IMR-90 (cell line): ENCODE measurements around the gene WDFY1. TPM values are rescaled to one million over a fixed set of nuclear protein-coding genes. Genes with fewer than 3 reads are reported as not detected.

Experiments
- ATAC-seq: fragments of 200-7000 bp; cut with Tn5 transposase; 2 replicates; pipeline ENCODE4 v1.9.1; 2020; ENCODE audit warnings: low read depth, mild to moderate bottlenecking, moderate library complexity
- BruUV-seq: library from RNA; stranded (reverse); fragments of 400-500 nt; replicated peaks from 2 replicates; lab custom pipeline; 2021; lab: Mats Ljungman, UMichigan
- CTCF ChIA-PET: fragments of 300-600 bp; formaldehyde crosslinking; extraction: SDS; loops from one replicate; lab custom pipeline; 2021; ENCODE audit warnings: antibody characterized with exemption; lab: Yijun Ruan, JAX
- POLR2A ChIA-PET: fragments of 300-600 bp; sonication (Branson Sonifier 250); formaldehyde crosslinking; loops from one replicate; lab custom pipeline; 2022; ENCODE audit warnings: antibody characterized with exemption; ENCODE audit not compliant: unreplicated experiment; lab: Charles Lee
- DNase-seq: peaks from one replicate; pipeline ENCODE4 v3.0.0; 2013
- H2AFZ ChIP-seq: replicated peaks from 2 replicates; pipeline ENCODE3; 2013; ENCODE audit warnings: low read length, mild to moderate bottlenecking; ENCODE audit not compliant: poor library complexity
- H2AK5ac ChIP-seq: 2 replicates; pipeline ENCODE4 v1.6.1; 2013; ENCODE audit warnings: low read depth, low read length, inconsistent platforms
- H2AK9ac ChIP-seq: replicated peaks from 2 replicates; pipeline ENCODE3; 2013; ENCODE audit warnings: mild to moderate bottlenecking, low read depth, low read length, moderate library complexity; ENCODE audit not compliant: poor library complexity
- H2BK120ac ChIP-seq: 2 replicates; pipeline ENCODE4 v1.6.1; 2013; ENCODE audit warnings: low read depth, low read length, inconsistent platforms
- H2BK15ac ChIP-seq: 3 replicates; pipeline ENCODE4 v1.6.1; 2013; ENCODE audit warnings: low read depth, low read length, inconsistent platforms
- H2BK20ac ChIP-seq: 2 replicates; pipeline ENCODE4 v1.6.1; 2013; ENCODE audit warnings: low read depth, mild to moderate bottlenecking, inconsistent platforms, low read length, moderate library complexity
- H2BK5ac ChIP-seq: 2 replicates; pipeline ENCODE4 v1.6.1; 2013; ENCODE audit warnings: mild to moderate bottlenecking, low read depth, low read length, inconsistent platforms; ENCODE audit not compliant: poor library complexity, severe bottlenecking
- H3K14ac ChIP-seq: replicated peaks from 2 replicates; pipeline ENCODE4 v1.6.1; 2013; ENCODE audit warnings: low read depth, low read length, inconsistent platforms
- H3K18ac ChIP-seq: 2 replicates; pipeline ENCODE4 v1.6.1; 2013; ENCODE audit warnings: low read depth, low read length, control low read depth
- H3K23ac ChIP-seq: 2 replicates; pipeline ENCODE4 v1.6.1; 2013; ENCODE audit warnings: low read depth, low read length, inconsistent platforms
- H3K27ac ChIP-seq: 2 replicates; pipeline ENCODE4 v1.5.1; 2013; ENCODE audit warnings: mild to moderate bottlenecking, control low read depth, low read length; ENCODE audit not compliant: insufficient read depth
- H3K27me3 ChIP-seq: 2 replicates; pipeline ENCODE4 v1.6.1; 2013; ENCODE audit warnings: low read length; ENCODE audit not compliant: control insufficient read depth, insufficient read depth
- H3K36me3 ChIP-seq: 2 replicates; pipeline ENCODE4 v1.6.1; 2013; ENCODE audit warnings: low read length, mixed read lengths; ENCODE audit not compliant: control insufficient read depth, insufficient read depth
- H3K4ac ChIP-seq: 2 replicates; pipeline ENCODE4 v1.6.1; 2013; ENCODE audit warnings: low read depth, low read length, inconsistent platforms
- H3K4me1 ChIP-seq: 2 replicates; pipeline ENCODE4 v1.6.1; 2013; ENCODE audit warnings: low read length, mixed read lengths; ENCODE audit not compliant: control insufficient read depth, insufficient read depth
- H3K4me2 ChIP-seq: 2 replicates; pipeline ENCODE4 v1.6.1; 2013; ENCODE audit warnings: low read depth, mild to moderate bottlenecking, control low read depth, low read length, moderate library complexity
- H3K4me3 ChIP-seq: 2 replicates; pipeline ENCODE4 v1.5.1; 2013; ENCODE audit warnings: low read depth, mild to moderate bottlenecking, control low read depth, low read length, moderate library complexity; ENCODE audit not compliant: insufficient read depth
- H3K56ac ChIP-seq: 2 replicates; pipeline ENCODE4 v1.6.1; 2013; ENCODE audit warnings: low read length, inconsistent platforms; ENCODE audit not compliant: insufficient read depth; ENCODE audit errors: extremely low read depth
- H3K79me1 ChIP-seq, 2 experiments: 2 replicates each; pipeline ENCODE4 v1.6.1; 2013; ENCODE audit warnings: low read length in 2 of 2, inconsistent platforms in 1 of 2, low read depth in 1 of 2
- H3K9ac ChIP-seq: 2 replicates; pipeline ENCODE4 v1.6.1; 2013; ENCODE audit warnings: low read depth, low read length, control low read depth
- H3K9me1 ChIP-seq: 2 replicates; pipeline ENCODE4 v1.6.1; 2013; ENCODE audit warnings: low read length, inconsistent platforms; ENCODE audit not compliant: insufficient read depth
- H3K9me3 ChIP-seq: 2 replicates; pipeline ENCODE4 v1.6.1; 2013; ENCODE audit warnings: low read length; ENCODE audit not compliant: control insufficient read depth, insufficient read depth
- H4K20me1 ChIP-seq: 2 replicates; pipeline ENCODE4 v1.6.1; 2013; ENCODE audit warnings: low read length, inconsistent platforms; ENCODE audit not compliant: insufficient read depth
- H4K5ac ChIP-seq: 2 replicates; pipeline ENCODE4 v1.6.1; 2013; ENCODE audit warnings: mild to moderate bottlenecking, low read depth, low read length, control low read depth
- H4K8ac ChIP-seq, 2 experiments: 2 replicates each; pipeline ENCODE4 v1.6.1; 2013; ENCODE audit warnings: low read depth in 2 of 2, low read length in 2 of 2, control low read depth in 1 of 2, inconsistent platforms in 1 of 2
- H4K91ac ChIP-seq: 2 replicates; pipeline ENCODE4 v1.6.1; 2013; ENCODE audit warnings: low read depth, low read length, inconsistent platforms; ENCODE audit not compliant: insufficient read depth
- BHLHE40 ChIP-seq: fragments of 150-350 bp; IDR thresholded peaks from 2 replicates; pipeline ENCODE4 v1.6.1; 2016; ENCODE audit warnings: mild to moderate bottlenecking, low read depth, low read length
- CEBPB ChIP-seq: IDR thresholded peaks from 2 replicates; pipeline ENCODE4 v1.6.1; 2012; ENCODE audit warnings: low read depth, low read length, improper control_type of control experiment
- CHD1 ChIP-seq: IDR thresholded peaks from 2 replicates; pipeline ENCODE4 v1.6.1; 2012; ENCODE audit warnings: low read depth, low read length, improper control_type of control experiment
- CTCF ChIP-seq: conservative IDR thresholded peaks from 2 replicates; pipeline ENCODE4 v1.5.1; 2012; ENCODE audit warnings: mild to moderate bottlenecking, low read depth, low read length, improper control_type of control experiment
- ELK1 ChIP-seq: fragments of 150-350 bp; IDR thresholded peaks from 2 replicates; pipeline ENCODE4 v1.6.1; 2016; ENCODE audit warnings: low read depth, mild to moderate bottlenecking, low read length, moderate library complexity, borderline replicate concordance
- FOS ChIP-seq: fragments of 150-350 bp; IDR thresholded peaks from 2 replicates; pipeline ENCODE4 v1.6.1; 2016; ENCODE audit warnings: low read depth, low read length
- MAFK ChIP-seq: IDR thresholded peaks from 2 replicates; pipeline ENCODE4 v1.6.1; 2012; ENCODE audit warnings: low read depth, low read length, improper control_type of control experiment
- MAZ ChIP-seq: IDR thresholded peaks from 2 replicates; pipeline ENCODE4 v1.6.1; 2012; ENCODE audit warnings: low read depth, mild to moderate bottlenecking, low read length, improper control_type of control experiment, moderate library complexity, borderline replicate concordance
- MXI1 ChIP-seq: IDR thresholded peaks from 2 replicates; pipeline ENCODE4 v1.6.1; 2012; ENCODE audit warnings: low read depth, mild to moderate bottlenecking, low read length, moderate library complexity, borderline replicate concordance
- NFE2L2 ChIP-seq: fragments of 150-350 bp; IDR thresholded peaks from 2 replicates; pipeline ENCODE4 v1.6.1; 2016; ENCODE audit warnings: low read depth, mild to moderate bottlenecking, low read length
- POLR2A ChIP-seq: IDR thresholded peaks from 2 replicates; pipeline ENCODE4 v1.6.1; 2012; ENCODE audit warnings: mild to moderate bottlenecking, low read depth, low read length
- RAD21 ChIP-seq: IDR thresholded peaks from 2 replicates; pipeline ENCODE4 v1.6.1; 2012; ENCODE audit warnings: low read length, improper control_type of control experiment
- RCOR1 ChIP-seq: IDR thresholded peaks from 2 replicates; pipeline ENCODE4 v1.6.1; 2012; ENCODE audit warnings: mild to moderate bottlenecking, low read length, improper control_type of control experiment; ENCODE audit not compliant: insufficient replicate concordance
- RFX5 ChIP-seq: IDR thresholded peaks from 2 replicates; pipeline ENCODE4 v1.8.0; 2012; ENCODE audit warnings: low read depth, mild to moderate bottlenecking, low read length, moderate library complexity
- SMC3 ChIP-seq: fragments of 150-350 bp; IDR thresholded peaks from 2 replicates; pipeline ENCODE4 v1.6.1; 2016; ENCODE audit warnings: low read depth, mild to moderate bottlenecking, antibody characterized with exemption, low read length, moderate library complexity
- USF2 ChIP-seq: fragments of 150-350 bp; IDR thresholded peaks from 2 replicates; pipeline ENCODE4 v1.6.1; 2017; ENCODE audit warnings: mild to moderate bottlenecking, antibody characterized with exemption, low read length, low read depth
- WGBS, 2 experiments: methylation state at CpG; one replicate each; pipeline versions ENCODE4 v1.1.5 to v1.1.7; 2013; ENCODE audit warnings: missing lambda C conversion rate in 2 of 2; ENCODE audit not compliant: insufficient read length in 1 of 2; ENCODE audit errors: extremely low coverage in 2 of 2; 5-methylcytosine and 5-hydroxymethylcytosine counted together
- dilution Hi-C: fragments of 300-500 bp; cut with HindIII; formaldehyde crosslinking; loops from one replicate; pipeline ENCODE4 v1.14.3; 2018; ENCODE audit warnings: low sequenced_read_pairs; ENCODE audit not compliant: unreplicated experiment
- in situ Hi-C: fragments of 300-500 bp; cut with MboI; formaldehyde crosslinking; loops from 3 replicates; pipeline ENCODE4 v1.14.3; 2019; ENCODE audit warnings: low sequenced_read_pairs, inconsistent platforms, mixed read lengths
- intact Hi-C: fragments of 100-400 bp; cut with micrococcal nuclease; formaldehyde crosslinking; loops from 2 replicates; pipeline ENCODE4 v1.10.0; 2022
- polyA plus RNA-seq, 3 experiments: library from polyadenylated mRNA; depleted of rRNA; stranded (reverse); fragments of >200 nt; gene quantifications; 2 replicates each; pipeline ENCODE4 v1.2.3, GENCODE V29; 2012; ENCODE audit warnings: low replicate concordance in 1 of 3
- total RNA-seq: library from RNA; depleted of rRNA; stranded (reverse); fragments of >200 nt; gene quantifications from 2 replicates; pipeline ENCODE4 v1.2.3, GENCODE V29; 2012

The WDFY1 gene
- total and polyA plus RNA-seq, 2 of the 4 experiments (the other 2 are of a cell fraction) = 35.6 to 93.6 TPM

- dilution Hi-C loops = no loop called here
- CTCF ChIA-PET = no interaction called here
Measured at GRCh38 chr2:223865907-223866508, 79.1 kb downstream of the WDFY1 start.

More at GRCh38 chr2:223865907-223866508, 79.1 kb downstream of the WDFY1 start:
- H2AK5ac ChIP-seq = no peak overlapping the region
- H3K27me3 ChIP-seq = no peaks in the 10 kb centered on the region
- no peaks in the 10 kb centered on the region for H3K79me1 ChIP-seq
- H3K4ac ChIP-seq = no peak overlapping the region
- POLR2A ChIA-PET = no interaction called here
- no peak overlapping the region for H4K8ac ChIP-seq
- TF ChIP-seq CHD1 = no peak
- no peak for TF ChIP-seq MAZ
- TF ChIP-seq POLR2A = no peak
- no peak for TF ChIP-seq SMC3
- TF ChIP-seq RCOR1 = no peak
- no peak for TF ChIP-seq MXI1
- TF ChIP-seq MAFK = no peak
- no peak for TF ChIP-seq CTCF
- TF ChIP-seq RFX5 = no peak
- no peak for TF ChIP-seq CEBPB
- no peak for TF ChIP-seq USF2
- TF ChIP-seq ELK1 = no peak
- no peak for TF ChIP-seq BHLHE40
- TF ChIP-seq NFE2L2 = no peak
- no peak for TF ChIP-seq FOS
- TF ChIP-seq RAD21 = no peak
- WGBS, 2 experiments = 88% methylated on average over 1 of the region's 2 CpGs; no CpG with 5 or more reads in 1 of the 2 experiments
- H3K23ac ChIP-seq = no peak overlapping the region
- H3K9ac ChIP-seq = no peak overlapping the region
- no peak overlapping the region for H4K5ac ChIP-seq
- no peak overlapping the region for H3K27ac ChIP-seq
- DNase-seq (no peak), ATAC-seq (no peak)
- no TSS peak for BruUV-seq
- no peak overlapping the region for H3K14ac ChIP-seq
- H3K9me1 ChIP-seq = peaks cover 2% of the 10 kb centered on the region; the same call in 1 of the 2 replicates
- peaks cover 2% of the 10 kb centered on the region for H3K4me1 ChIP-seq
- H3K9me3 ChIP-seq = no peaks in the 10 kb centered on the region
- peaks cover 7% of the 10 kb centered on the region for H3K36me3 ChIP-seq
- no peak overlapping the region for H2AFZ ChIP-seq
- in situ Hi-C loops (no loop called here), intact Hi-C loops (no loop called here)
- no peak overlapping the region for H3K4me3 ChIP-seq
- H3K56ac ChIP-seq = no peak overlapping the region
- H2BK5ac ChIP-seq = no peak overlapping the region
- H2BK20ac ChIP-seq = no peak overlapping the region
- H3K4me2 ChIP-seq = no peak overlapping the region
- H2AK9ac ChIP-seq = no peak overlapping the region
- no peak overlapping the region for H2BK120ac ChIP-seq
- H4K20me1 ChIP-seq = peaks cover 3% of the 10 kb centered on the region; the same call in 1 of the 2 replicates
- H4K91ac ChIP-seq = no peak overlapping the region
- H3K18ac ChIP-seq = no peak overlapping the region
- H2BK15ac ChIP-seq = no peak overlapping the region
